Osteoblast (primary cell): ENCODE results near the gene MRPL22. TPM values are rescaled to one million over a fixed set of nuclear protein-coding genes. Genes with fewer than 3 reads are reported as not detected.

Experiments used
- DNase-seq: peaks from one replicate; pipeline ENCODE4 v3.0.0; 2011; ENCODE audit warnings: low spot score, mixed read lengths; ENCODE audit not compliant: insufficient read length; ENCODE audit errors: missing footprints
- H2AFZ ChIP-seq: 2 replicates; pipeline ENCODE4 v1.6.0; 2011; ENCODE audit warnings: mild to moderate bottlenecking, low read length
- H3K27ac ChIP-seq: 2 replicates; pipeline ENCODE4 v1.5.1; 2011; ENCODE audit warnings: mild to moderate bottlenecking, low read depth, low read length, moderate library complexity
- H3K27me3 ChIP-seq: 2 replicates; pipeline ENCODE4 v1.6.0; 2012; ENCODE audit warnings: mild to moderate bottlenecking, control low read depth, inconsistent platforms, low read length, moderate library complexity; ENCODE audit not compliant: insufficient read depth
- H3K36me3 ChIP-seq: 2 replicates; pipeline ENCODE4 v1.5.1; 2011; ENCODE audit warnings: mild to moderate bottlenecking, low read length, control low read depth, moderate library complexity; ENCODE audit not compliant: insufficient read depth
- H3K4me1 ChIP-seq: 2 replicates; pipeline ENCODE4 v1.5.1; 2011; ENCODE audit warnings: mild to moderate bottlenecking, low read length, control low read depth, moderate library complexity; ENCODE audit not compliant: insufficient read depth
- H3K4me2 ChIP-seq: 2 replicates; pipeline ENCODE4 v1.6.0; 2011; ENCODE audit warnings: mild to moderate bottlenecking, low read length; ENCODE audit not compliant: insufficient read depth
- H3K4me3 ChIP-seq: fragments of 200-600 bp; sonication (generic); 3 replicates; pipeline ENCODE4 v1.5.1; 2012; ENCODE audit warnings: mild to moderate bottlenecking, low read length, inconsistent platforms; ENCODE audit not compliant: insufficient read depth
- H3K79me2 ChIP-seq: 2 replicates; pipeline ENCODE4 v1.6.0; 2012; ENCODE audit warnings: mild to moderate bottlenecking, low read length, control low read depth, inconsistent platforms; ENCODE audit not compliant: insufficient read depth
- H3K9me3 ChIP-seq: 2 replicates; pipeline ENCODE4 v1.5.1; 2011; ENCODE audit warnings: low read depth, low read length, control low read depth
- H4K20me1 ChIP-seq: 2 replicates; pipeline ENCODE4 v1.6.0; 2012; ENCODE audit warnings: mild to moderate bottlenecking, low read length, control low read depth; ENCODE audit not compliant: insufficient read depth
- total RNA-seq: library from RNA; depleted of rRNA; stranded (reverse); fragments of >200 nt; gene quantifications from 2 replicates; pipeline ENCODE4 v1.2.3, GENCODE V29; 2012
- TF ChIP-seq, protein P1 (sequence below): IDR thresholded peaks from 2 replicates; pipeline ENCODE4 v1.5.1; 2011; ENCODE audit warnings: mild to moderate bottlenecking, low read depth, low read length, moderate library complexity; ENCODE audit errors: extremely low read depth

Gene MRPL22
- total RNA-seq, 1 donor, result 17.4 TPM

DNA sequence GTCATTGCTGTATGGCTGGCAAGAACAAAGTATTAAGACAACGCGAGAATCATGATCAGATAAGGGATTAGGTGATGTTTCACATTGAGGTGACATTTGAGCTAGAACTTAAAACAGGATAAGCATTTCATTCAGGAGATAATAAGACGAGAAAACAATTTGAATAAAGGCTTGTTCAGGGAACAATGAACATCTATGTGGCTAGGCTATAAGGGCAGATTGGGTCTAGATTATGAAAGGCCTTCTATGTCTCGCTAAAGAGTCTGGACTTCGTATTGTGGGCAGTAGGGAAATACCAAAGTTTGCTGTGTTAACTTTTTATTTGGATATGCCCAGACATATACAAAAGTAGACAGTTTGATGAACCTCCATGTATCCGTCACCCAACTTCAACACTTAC, 6.9 kb downstream of the MRPL22 start:
- Histone ChIP-seq H3K4me2 (no peak overlapping the region), H3K36me3 (no peaks in the 10 kb centered on the region), H3K4me1 (no peaks in the 10 kb centered on the region), H3K27me3 (no peaks in the 10 kb centered on the region), H3K9me3 (no peaks in the 10 kb centered on the region), H2AFZ (no peak overlapping the region), H4K20me1 (peaks cover 28% of the 10 kb centered on the region), H3K79me2 (peaks cover 77% of the 10 kb centered on the region), H3K4me3 (no peak overlapping the region), H3K27ac (no peak overlapping the region)
- TF ChIP-seq, protein P1, sequence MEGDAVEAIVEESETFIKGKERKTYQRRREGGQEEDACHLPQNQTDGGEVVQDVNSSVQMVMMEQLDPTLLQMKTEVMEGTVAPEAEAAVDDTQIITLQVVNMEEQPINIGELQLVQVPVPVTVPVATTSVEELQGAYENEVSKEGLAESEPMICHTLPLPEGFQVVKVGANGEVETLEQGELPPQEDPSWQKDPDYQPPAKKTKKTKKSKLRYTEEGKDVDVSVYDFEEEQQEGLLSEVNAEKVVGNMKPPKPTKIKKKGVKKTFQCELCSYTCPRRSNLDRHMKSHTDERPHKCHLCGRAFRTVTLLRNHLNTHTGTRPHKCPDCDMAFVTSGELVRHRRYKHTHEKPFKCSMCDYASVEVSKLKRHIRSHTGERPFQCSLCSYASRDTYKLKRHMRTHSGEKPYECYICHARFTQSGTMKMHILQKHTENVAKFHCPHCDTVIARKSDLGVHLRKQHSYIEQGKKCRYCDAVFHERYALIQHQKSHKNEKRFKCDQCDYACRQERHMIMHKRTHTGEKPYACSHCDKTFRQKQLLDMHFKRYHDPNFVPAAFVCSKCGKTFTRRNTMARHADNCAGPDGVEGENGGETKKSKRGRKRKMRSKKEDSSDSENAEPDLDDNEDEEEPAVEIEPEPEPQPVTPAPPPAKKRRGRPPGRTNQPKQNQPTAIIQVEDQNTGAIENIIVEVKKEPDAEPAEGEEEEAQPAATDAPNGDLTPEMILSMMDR, result no peak
- DNase-seq, result no peak

DNA sequence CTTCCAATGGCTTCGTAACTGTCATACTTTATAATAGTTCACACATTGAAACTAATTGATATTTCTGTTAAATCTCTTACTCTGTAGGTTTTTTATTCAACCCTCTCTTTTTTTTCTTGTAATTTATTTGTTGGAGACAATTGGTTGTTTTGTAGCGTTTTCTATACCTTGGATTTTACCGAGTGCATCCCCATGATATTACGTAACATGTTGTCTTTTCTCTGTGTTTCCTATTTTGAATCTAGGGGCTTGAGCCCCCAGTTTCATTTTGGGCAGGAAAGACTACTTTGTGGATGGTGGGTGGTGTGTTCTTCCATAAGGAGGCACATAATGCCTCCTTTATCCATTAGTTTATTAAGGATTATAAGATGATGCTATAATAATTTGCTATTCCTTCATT, 7.4 kb downstream of the MRPL22 start:
- Histone ChIP-seq H2AFZ (no peak overlapping the region), H3K4me1 (no peaks in the 10 kb centered on the region), H3K36me3 (no peaks in the 10 kb centered on the region)

DNA sequence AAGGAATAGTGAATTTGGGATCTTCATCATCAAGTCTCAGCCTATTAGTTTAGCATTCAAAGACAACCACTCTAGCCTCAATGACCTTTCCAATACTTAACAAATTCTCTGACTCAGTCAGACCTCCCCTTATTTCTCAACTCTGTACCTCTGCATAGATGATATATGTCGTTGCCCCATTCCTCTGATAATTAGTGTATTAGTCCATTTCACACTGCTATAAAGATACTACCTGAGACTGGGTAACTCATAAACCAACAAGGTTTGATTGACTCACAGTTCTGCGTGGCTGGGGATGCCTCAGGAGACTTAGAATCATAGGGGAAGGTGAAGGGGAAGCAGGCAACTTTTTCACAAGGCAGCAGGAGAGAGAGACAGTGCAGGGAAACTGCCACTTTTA, 8.9 kb downstream of the MRPL22 start:
- no peak overlapping the region for H3K4me2 ChIP-seq
- no peak overlapping the region for H2AFZ ChIP-seq
- no peak overlapping the region for H3K27ac ChIP-seq
- H3K27me3 ChIP-seq, result no peaks in the 10 kb centered on the region
- H3K4me3 ChIP-seq, result no peak overlapping the region
- peaks cover 28% of the 10 kb centered on the region for H4K20me1 ChIP-seq
- no peaks in the 10 kb centered on the region for H3K9me3 ChIP-seq
- H3K79me2 ChIP-seq, result peaks cover 63% of the 10 kb centered on the region
- no peaks in the 10 kb centered on the region for H3K36me3 ChIP-seq
- DNase-seq, result no peak
- TF ChIP-seq, protein P1, result no peak
- H3K4me1 ChIP-seq, result no peaks in the 10 kb centered on the region

More for the DNA sequence above, 7.4 kb downstream of the MRPL22 start:
- Histone ChIP-seq H3K9me3 (no peaks in the 10 kb centered on the region), H3K27me3 (no peaks in the 10 kb centered on the region), H3K27ac (no peak overlapping the region), H3K4me3 (no peak overlapping the region), H4K20me1 (peaks cover 28% of the 10 kb centered on the region), H3K4me2 (no peak overlapping the region), H3K79me2 (peaks cover 73% of the 10 kb centered on the region)
- DNase-seq, result no peak
- TF ChIP-seq, protein P1, result no peak

DNA sequence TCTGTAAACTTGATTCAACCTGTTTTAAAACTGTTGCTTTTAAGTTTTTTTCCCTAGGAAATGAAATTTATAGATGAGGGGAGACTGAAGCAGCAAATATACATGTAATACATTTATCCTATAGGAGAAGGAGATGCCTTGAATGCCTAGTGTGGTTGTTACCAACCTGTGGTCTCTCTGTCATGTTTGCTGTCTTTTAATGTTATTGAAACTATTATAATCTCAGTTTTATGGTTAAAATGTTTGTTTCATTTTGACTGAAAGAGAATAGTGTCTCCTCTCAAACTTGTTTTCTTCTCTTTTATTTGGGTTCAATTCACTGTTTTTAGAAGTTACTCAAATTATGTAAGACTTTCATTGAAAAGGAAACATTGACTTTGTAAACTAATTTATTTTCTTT, 15.8 kb downstream of the MRPL22 start:
- H3K4me3 ChIP-seq, result no peak overlapping the region
- no peaks in the 10 kb centered on the region for H3K4me1 ChIP-seq
- no peaks in the 10 kb centered on the region for H3K27me3 ChIP-seq
- H3K4me2 ChIP-seq, result no peak overlapping the region
- DNase-seq, result no peak
- peaks cover 27% of the 10 kb centered on the region for H3K36me3 ChIP-seq
- TF ChIP-seq, protein P1, result no peak
- H4K20me1 ChIP-seq, result no peaks in the 10 kb centered on the region
- H3K79me2 ChIP-seq, result peaks cover 2% of the 10 kb centered on the region
- H3K9me3 ChIP-seq, result no peaks in the 10 kb centered on the region
- no peak overlapping the region for H3K27ac ChIP-seq
- H2AFZ ChIP-seq, result no peak overlapping the region
